HepG2 (cell line): ENCODE measurements around the gene POU5F1. TPM values are rescaled to one million over a fixed set of nuclear protein-coding genes. Genes with fewer than 3 reads are reported as not detected.

Source experiments
- HHEX ChIP-seq: IDR thresholded peaks from 2 replicates; pipeline ENCODE4 v1.6.1; 2016; ENCODE audit warnings: control low read depth
- IRX3 ChIP-seq: sonication (generic); formaldehyde crosslinking; IDR thresholded peaks from 2 replicates; pipeline ENCODE4 v1.8.1; 2023; ENCODE audit warnings: mild to moderate bottlenecking, low read depth, missing genetic modification reagents, borderline replicate concordance
- MZF1 ChIP-seq: sonication (generic); formaldehyde crosslinking; IDR thresholded peaks from 2 replicates; pipeline ENCODE4 v1.8.1; 2023; ENCODE audit warnings: mild to moderate bottlenecking, missing genetic modification reagents, borderline replicate concordance
- NBN ChIP-seq: fragments of 450-650 bp; conservative IDR thresholded peaks from 2 replicates; pipeline ENCODE4 v1.6.1; 2017
- NFKB2 ChIP-seq: sonication (generic); formaldehyde crosslinking; IDR thresholded peaks from 2 replicates; pipeline ENCODE4 v1.4.0; 2020; ENCODE audit warnings: missing genetic modification reagents, borderline replicate concordance
- PAXIP1 ChIP-seq: sonication (generic); formaldehyde crosslinking; conservative IDR thresholded peaks from 2 replicates; pipeline ENCODE4 v1.4.0; 2020; ENCODE audit warnings: mild to moderate bottlenecking, missing genetic modification reagents, moderate library complexity
- SYNCRIP ChIP-seq: fragments of 200-400 bp; formaldehyde crosslinking; IDR thresholded peaks from 2 replicates; pipeline ENCODE4 v1.6.1; 2018; ENCODE audit warnings: mild to moderate bottlenecking, low read depth, low read length; ENCODE audit not compliant: insufficient read depth
- TMF1 ChIP-seq: sonication (generic); formaldehyde crosslinking; IDR thresholded peaks from 2 replicates; pipeline ENCODE4 v1.8.1; 2022; ENCODE audit warnings: low read depth, missing genetic modification reagents
- ZNF3 ChIP-seq: IDR thresholded peaks from 2 replicates; pipeline ENCODE4 v1.7.0; 2017; ENCODE audit warnings: inconsistent platforms
- ZNF354B ChIP-seq: sonication (generic); formaldehyde crosslinking; IDR thresholded peaks from 2 replicates; pipeline ENCODE4 v1.8.0; 2022; ENCODE audit warnings: mild to moderate bottlenecking, missing genetic modification reagents
- ZNF777 ChIP-seq: sonication (generic); formaldehyde crosslinking; IDR thresholded peaks from 2 replicates; pipeline ENCODE4 v1.4.0; 2020; ENCODE audit warnings: missing genetic modification reagents
- ZNF792 ChIP-seq: IDR thresholded peaks from 2 replicates; pipeline ENCODE4 v1.6.1; 2016
- ZNF800 ChIP-seq: sonication (generic); formaldehyde crosslinking; IDR thresholded peaks from 2 replicates; pipeline ENCODE4 v1.4.0; 2020; ENCODE audit warnings: missing genetic modification reagents
- ZSCAN5A ChIP-seq: sonication (generic); formaldehyde crosslinking; IDR thresholded peaks from 2 replicates; pipeline ENCODE4 v1.8.0; 2022; ENCODE audit warnings: mild to moderate bottlenecking, missing genetic modification reagents, borderline replicate concordance
- polyA plus RNA-seq, 8 experiments: library from polyadenylated mRNA; depleted of rRNA in 3 of 8; stranded (reverse) in 7 of 8; unstranded in 1 of 8; fragments of >200 nt; fragmentation: Illumina TruSeq in 4 of 8; extraction: Trizol in 4 of 8; gene quantifications; 2 replicates each; pipeline versions ENCODE4 v1.2.1 to v1.2.3, GENCODE V29; 2011 to 2016; ENCODE audit warnings: low read depth in 4 of 8, missing spikeins in 1 of 8, mixed read lengths in 1 of 8; ENCODE audit not compliant: insufficient read depth in 1 of 8
- total RNA-seq, 5 experiments: library from RNA; depleted of rRNA; stranded (reverse); fragments of >200 nt; fragmentation: Illumina TruSeq; extraction: Trizol; gene quantifications; 2 replicates each; pipeline ENCODE4 v1.2.3, GENCODE V29; 2016; ENCODE audit warnings: low read depth in 1 of 5
- TF ChIP-seq, protein P1 (sequence below): sonication (generic); formaldehyde crosslinking; IDR thresholded peaks from 2 replicates; pipeline ENCODE4 v1.5.0; 2020; ENCODE audit warnings: mild to moderate bottlenecking, missing genetic modification reagents, borderline replicate concordance
- TF ChIP-seq, protein P2 (sequence below): sonication (generic); formaldehyde crosslinking; IDR thresholded peaks from 2 replicates; pipeline ENCODE4 v1.8.0; 2022; ENCODE audit warnings: mild to moderate bottlenecking, missing genetic modification reagents; ENCODE audit not compliant: insufficient replicate concordance

The POU5F1 gene
- total and polyA plus RNA-seq, 2 of the 13 experiments (the other 11 are each of a cell fraction or from before 2014, with no cell fraction given) = 2.5 to 7.2 TPM

DNA sequence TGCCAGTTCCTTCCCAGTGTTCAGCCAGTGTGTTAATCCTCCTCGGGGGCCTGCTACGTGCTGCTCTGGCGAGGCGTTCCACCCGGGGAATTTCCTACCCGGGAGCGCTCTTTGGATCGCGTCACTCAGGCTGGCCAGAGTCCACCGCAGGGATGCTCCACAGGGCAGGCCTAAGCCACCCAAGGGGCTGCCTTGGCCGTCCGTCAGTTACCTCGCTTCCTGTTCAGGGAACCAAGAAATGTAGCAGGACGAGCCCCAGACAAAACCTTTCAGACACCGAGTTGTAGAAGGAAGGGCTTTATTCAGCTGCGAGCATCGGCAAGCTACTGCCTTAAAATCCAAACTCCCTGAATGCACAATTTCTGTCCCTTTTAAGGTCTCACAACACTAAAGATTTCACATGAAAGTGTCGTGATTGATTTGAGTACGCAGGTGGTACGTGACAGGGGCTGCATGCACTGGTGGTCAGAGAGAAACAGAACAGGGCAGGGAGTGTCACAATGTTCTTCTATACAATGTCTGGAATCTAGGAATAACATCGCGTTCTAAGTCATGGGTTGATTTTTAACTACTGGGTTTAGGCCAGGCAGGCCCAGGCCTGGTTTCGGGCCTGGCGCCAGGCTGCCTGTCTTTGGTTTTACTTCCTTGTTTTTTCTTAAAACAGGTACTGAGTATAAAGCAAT, 15.7 kb upstream of the POU5F1 start (continued):
- TF ChIP-seq, protein P1, sequence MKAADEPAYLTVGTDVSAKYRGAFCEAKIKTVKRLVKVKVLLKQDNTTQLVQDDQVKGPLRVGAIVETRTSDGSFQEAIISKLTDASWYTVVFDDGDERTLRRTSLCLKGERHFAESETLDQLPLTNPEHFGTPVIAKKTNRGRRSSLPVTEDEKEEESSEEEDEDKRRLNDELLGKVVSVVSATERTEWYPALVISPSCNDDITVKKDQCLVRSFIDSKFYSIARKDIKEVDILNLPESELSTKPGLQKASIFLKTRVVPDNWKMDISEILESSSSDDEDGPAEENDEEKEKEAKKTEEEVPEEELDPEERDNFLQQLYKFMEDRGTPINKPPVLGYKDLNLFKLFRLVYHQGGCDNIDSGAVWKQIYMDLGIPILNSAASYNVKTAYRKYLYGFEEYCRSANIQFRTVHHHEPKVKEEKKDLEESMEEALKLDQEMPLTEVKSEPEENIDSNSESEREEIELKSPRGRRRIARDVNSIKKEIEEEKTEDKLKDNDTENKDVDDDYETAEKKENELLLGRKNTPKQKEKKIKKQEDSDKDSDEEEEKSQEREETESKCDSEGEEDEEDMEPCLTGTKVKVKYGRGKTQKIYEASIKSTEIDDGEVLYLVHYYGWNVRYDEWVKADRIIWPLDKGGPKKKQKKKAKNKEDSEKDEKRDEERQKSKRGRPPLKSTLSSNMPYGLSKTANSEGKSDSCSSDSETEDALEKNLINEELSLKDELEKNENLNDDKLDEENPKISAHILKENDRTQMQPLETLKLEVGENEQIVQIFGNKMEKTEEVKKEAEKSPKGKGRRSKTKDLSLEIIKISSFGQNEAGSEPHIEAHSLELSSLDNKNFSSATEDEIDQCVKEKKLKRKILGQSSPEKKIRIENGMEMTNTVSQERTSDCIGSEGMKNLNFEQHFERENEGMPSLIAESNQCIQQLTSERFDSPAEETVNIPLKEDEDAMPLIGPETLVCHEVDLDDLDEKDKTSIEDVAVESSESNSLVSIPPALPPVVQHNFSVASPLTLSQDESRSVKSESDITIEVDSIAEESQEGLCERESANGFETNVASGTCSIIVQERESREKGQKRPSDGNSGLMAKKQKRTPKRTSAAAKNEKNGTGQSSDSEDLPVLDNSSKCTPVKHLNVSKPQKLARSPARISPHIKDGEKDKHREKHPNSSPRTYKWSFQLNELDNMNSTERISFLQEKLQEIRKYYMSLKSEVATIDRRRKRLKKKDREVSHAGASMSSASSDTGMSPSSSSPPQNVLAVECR = peak; percentile 86; the same call in 1 of the 2 replicates
- TF ChIP-seq, protein P2, sequence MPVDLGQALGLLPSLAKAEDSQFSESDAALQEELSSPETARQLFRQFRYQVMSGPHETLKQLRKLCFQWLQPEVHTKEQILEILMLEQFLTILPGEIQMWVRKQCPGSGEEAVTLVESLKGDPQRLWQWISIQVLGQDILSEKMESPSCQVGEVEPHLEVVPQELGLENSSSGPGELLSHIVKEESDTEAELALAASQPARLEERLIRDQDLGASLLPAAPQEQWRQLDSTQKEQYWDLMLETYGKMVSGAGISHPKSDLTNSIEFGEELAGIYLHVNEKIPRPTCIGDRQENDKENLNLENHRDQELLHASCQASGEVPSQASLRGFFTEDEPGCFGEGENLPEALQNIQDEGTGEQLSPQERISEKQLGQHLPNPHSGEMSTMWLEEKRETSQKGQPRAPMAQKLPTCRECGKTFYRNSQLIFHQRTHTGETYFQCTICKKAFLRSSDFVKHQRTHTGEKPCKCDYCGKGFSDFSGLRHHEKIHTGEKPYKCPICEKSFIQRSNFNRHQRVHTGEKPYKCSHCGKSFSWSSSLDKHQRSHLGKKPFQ (CRISPR knock-in tag) = peak; percentile 82
- 0 out of 2 replicates have a peak, but pooled peaks have one; percentile 21 for TF ChIP-seq ZNF354B (CRISPR knock-in tag)
- no peak for TF ChIP-seq SYNCRIP
- TF ChIP-seq ZNF777 (CRISPR knock-in tag) = no peak
- TF ChIP-seq HHEX = no peak
- TF ChIP-seq NBN = no peak
- TF ChIP-seq ZNF800 (CRISPR knock-in tag) = peak; percentile 64; the same call in 1 of the 2 replicates
- TF ChIP-seq TMF1 (CRISPR knock-in tag) = peak; percentile 86; the same call in 1 of the 2 replicates
- peak; percentile 84; the same call in 1 of the 2 replicates for TF ChIP-seq MZF1
- peak; percentile 52; the same call in 1 of the 2 replicates for TF ChIP-seq ZNF792 (CRISPR knock-in tag)
- TF ChIP-seq IRX3 (CRISPR knock-in tag) = peak; percentile 89
- TF ChIP-seq ZSCAN5A (CRISPR knock-in tag) = peak; percentile 77; the same call in 1 of the 2 replicates
- peak; percentile 56; the same call in 1 of the 2 replicates for TF ChIP-seq ZNF3 (CRISPR knock-in tag)
- no peak; the same call in 1 of the 2 replicates for TF ChIP-seq NFKB2 (CRISPR knock-in tag)
- TF ChIP-seq PAXIP1 (CRISPR knock-in tag) = peak; percentile 76
